AG09309 (cell line): Measurements from ENCODE around the gene MAU2.

Source experiments
- DNase-seq: peaks from one replicate; pipeline ENCODE4 v3.0.0-alpha.2; 2010; ENCODE audit warnings: low read depth
- H3K4me3 ChIP-seq: 2 replicates; pipeline ENCODE4 v1.5.1; 2011; ENCODE audit warnings: mild to moderate bottlenecking, low read depth, low read length, moderate library complexity; ENCODE audit not compliant: control insufficient read depth
- TF ChIP-seq, protein P1 (sequence below): IDR thresholded peaks from 2 replicates; pipeline ENCODE4 v1.5.1; 2011; ENCODE audit warnings: mild to moderate bottlenecking, low read depth, low read length, inconsistent platforms; ENCODE audit not compliant: insufficient read depth, control insufficient read depth; ENCODE audit errors: missing control alignments

Gene MAU2

DNA sequence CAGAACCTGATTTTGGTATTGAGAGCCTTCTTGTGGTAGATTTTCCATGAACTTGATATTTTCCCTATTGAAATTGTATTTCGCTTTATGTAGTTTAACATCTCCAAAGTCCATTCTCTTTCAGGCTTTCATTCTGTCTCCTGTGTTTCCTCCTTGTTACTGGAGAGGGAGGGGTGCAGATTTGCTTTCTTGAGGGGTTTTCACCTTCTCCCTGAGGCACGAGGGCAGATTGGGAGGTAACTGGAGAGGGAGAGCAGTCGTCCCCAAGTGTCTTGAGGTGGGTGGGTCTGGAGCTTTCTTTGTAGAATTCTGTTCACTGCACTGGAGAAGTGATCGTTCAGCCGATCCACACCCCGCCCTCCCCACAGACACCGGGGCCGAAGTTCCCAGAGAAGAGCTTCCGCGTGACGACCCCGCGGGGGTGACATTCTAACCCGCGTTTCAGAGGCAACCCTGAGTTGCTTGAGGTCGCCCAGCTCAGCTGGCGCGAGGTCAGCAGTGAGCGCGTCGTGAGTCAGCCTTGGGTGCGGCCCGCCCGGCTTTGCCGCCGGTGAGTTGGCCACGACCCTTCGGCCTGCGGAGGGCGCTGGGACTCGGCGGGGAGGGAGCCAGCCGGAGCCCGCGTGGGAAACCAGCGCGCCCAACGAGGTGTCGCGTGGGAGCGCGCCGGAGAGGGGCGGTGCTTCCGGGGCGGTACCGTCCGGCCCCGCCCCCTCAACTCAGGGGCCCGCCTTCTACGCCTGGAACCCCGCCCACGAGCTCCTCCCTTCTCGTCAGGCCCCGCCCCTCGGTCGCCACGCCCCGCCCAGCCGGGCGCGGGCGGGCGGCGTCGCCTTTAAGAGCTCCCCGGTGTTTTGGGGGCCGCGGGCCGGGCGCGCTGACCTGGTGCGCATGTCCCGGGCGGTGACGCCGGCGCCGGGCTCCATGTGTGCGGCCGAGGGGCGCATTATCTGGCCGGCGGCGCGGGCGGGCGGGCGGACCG, 84.5 kb downstream of the MAU2 start, which contains the start of gene GATAD2A:
Gene GATAD2A, plus strand, starts transcription at position 797 of the 982 bp plus-strand sequence. CDS start 59,671 bp downstream, outside the sequence.
- TF ChIP-seq, protein P1, sequence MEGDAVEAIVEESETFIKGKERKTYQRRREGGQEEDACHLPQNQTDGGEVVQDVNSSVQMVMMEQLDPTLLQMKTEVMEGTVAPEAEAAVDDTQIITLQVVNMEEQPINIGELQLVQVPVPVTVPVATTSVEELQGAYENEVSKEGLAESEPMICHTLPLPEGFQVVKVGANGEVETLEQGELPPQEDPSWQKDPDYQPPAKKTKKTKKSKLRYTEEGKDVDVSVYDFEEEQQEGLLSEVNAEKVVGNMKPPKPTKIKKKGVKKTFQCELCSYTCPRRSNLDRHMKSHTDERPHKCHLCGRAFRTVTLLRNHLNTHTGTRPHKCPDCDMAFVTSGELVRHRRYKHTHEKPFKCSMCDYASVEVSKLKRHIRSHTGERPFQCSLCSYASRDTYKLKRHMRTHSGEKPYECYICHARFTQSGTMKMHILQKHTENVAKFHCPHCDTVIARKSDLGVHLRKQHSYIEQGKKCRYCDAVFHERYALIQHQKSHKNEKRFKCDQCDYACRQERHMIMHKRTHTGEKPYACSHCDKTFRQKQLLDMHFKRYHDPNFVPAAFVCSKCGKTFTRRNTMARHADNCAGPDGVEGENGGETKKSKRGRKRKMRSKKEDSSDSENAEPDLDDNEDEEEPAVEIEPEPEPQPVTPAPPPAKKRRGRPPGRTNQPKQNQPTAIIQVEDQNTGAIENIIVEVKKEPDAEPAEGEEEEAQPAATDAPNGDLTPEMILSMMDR = peak; percentile 25
- peak; percentile 64 for DNase-seq
- H3K4me3 ChIP-seq = peak within 1 kb of the TSS; percentile 70

DNA sequence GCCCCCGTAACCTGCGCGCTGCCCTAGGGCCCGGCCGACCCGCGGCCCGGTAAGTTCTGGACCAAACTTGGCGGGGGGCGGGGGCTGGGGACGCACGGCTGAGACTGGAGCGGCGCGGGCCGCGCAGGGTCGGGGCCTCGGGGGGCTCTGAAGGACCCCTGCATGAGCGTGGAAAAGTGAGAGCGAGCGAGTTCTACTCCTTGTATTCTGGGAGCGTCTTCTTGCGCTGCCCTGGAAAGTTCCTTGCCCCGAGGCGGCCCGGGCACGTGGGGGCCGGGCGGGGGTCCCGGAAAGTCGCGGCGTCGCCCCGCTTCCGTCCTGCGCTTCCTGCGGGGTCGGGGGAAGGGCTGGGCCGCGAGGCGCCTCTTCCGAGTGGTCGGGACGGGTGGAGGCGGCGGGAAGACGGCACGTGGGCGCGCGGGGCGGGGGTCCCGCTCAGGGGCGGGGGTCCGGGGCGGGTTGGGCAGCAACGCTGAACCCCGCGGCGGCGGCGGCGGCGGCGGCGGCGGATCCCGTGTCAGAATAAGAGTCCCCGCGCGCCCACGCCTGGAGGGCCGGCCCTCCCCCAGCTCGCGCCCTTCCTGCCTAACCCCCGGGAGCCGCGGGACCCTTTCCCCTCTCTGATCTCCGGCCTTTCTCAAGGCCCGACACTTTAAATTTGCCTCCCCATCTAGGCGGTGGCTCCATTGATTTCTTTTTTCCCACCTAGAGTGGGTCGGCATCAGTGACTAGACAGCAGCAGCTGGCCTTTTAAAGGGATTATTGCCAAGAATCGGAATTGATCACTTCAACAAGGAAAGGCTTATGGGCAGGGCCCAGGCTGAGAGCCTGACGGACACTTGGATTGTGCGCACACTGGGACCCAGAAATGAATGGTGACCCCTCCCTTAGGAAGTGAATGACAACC, 85.6 kb downstream of the MAU2 start:
- no peak for DNase-seq

DNA sequence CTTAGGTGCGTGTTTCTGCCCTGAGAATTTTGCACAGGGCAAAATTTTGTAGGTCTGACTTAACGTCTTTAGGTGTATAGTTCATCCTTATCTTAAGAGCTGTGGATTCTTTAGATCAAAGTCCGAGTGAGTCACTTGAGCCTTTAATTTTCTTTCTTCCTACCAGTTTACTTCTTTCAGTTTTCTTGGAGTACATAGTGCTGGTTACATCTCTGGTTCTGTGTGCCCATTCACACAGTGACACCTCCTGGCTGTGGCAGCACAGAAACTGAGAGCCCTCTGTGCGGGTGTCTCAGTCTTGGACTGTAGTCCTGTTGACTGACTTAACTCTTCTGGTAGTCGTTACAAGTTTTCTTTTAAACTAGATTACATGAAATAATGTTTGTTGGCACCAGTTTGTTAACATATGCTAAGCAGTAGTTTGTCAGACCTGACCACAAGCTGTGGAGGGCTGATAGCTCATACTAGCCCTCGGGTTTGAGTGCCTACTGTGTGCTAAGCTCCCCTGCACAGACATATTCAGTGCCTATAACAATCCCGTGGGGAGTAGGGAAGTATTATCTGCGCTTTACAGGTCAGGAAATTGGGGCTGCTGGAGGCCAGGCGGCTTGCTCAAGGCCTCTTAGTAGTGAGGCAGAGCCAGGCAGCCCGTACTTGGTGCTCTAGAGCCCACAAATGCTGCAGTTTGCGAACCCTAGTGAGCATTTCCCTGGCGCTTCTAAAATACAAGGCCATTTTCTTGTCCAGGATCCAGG, 86.4 kb downstream of the MAU2 start:
- no peak for DNase-seq
- H3K4me3 ChIP-seq = peak overlapping the region; percentile 70
- TF ChIP-seq, protein P1 = peak; percentile 50

More for the DNA sequence above, 85.6 kb downstream of the MAU2 start:
- peak overlapping the region; percentile 70 for H3K4me3 ChIP-seq
- TF ChIP-seq, protein P1 = no peak

DNA sequence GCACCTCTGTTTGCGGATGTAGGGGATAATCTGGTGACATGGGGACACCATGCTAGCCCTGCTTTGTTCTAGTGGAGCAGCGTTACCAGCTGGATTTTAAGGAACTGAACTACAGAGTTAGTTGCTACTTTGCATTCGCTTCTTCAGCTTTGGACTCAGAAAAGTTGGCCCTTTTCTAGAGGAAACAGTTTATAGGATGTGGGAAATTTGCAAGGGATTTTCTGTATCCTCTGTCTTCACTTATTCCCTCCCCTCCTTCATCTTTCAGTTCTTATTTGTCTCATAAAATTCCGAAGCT, 87.0 kb downstream of the MAU2 start:
- DNase-seq = no peak
- H3K4me3 ChIP-seq = no peak overlapping the region; the same call in 1 of the 2 replicates
- TF ChIP-seq, protein P1 = no peak
